HS-27A (cell line): Measurements from ENCODE around the gene TLE6.
"Not testable (repeated sequence)": the region's sequence is repeated elsewhere in the genome, so short reads cannot be mapped to it uniquely, and the experiment has no call there.

Experiments
- DNase-seq: peaks from one replicate; pipeline ENCODE4 v3.0.0-alpha.2; 2012; ENCODE audit warnings: low read depth, missing footprints

Gene TLE6

GRCh38 chr19:3004522-3004921, 27.2 kb downstream of the TLE6 start:
- no peak for DNase-seq

GRCh38 chr19:3005345-3005744, 28.0 kb downstream of the TLE6 start:
- DNase-seq, result no peak

GRCh38 chr19:3006075-3006767, 28.9 kb downstream of the TLE6 start:
- DNase-seq, result no peak

GRCh38 chr19:3007975-3008374, 30.6 kb downstream of the TLE6 start:
- no peak for DNase-seq

GRCh38 chr19:3008994-3009393, 31.6 kb downstream of the TLE6 start:
- DNase-seq, result no peak

GRCh38 chr19:3010871-3011270, 33.5 kb downstream of the TLE6 start:
- no peak for DNase-seq

- not testable (repeated sequence) for DNase-seq
These were observed 34.7 kb downstream of the TLE6 start for GRCh38 chr19:3012059-3012458.

- no peak for DNase-seq
These were observed 35.4 kb downstream of the TLE6 start for GRCh38 chr19:3012621-3013262.

GRCh38 chr19:3013263-3013725, 35.9 kb downstream of the TLE6 start:
- DNase-seq, result no peak

- no peak for DNase-seq
These were observed 36.8 kb downstream of the TLE6 start for GRCh38 chr19:3014135-3014534.

- no peak for DNase-seq
These were observed 38.0 kb downstream of the TLE6 start for GRCh38 chr19:3015126-3016057.

GRCh38 chr19:3017923-3018322, 40.6 kb downstream of the TLE6 start:
- DNase-seq, result no peak

- no peak for DNase-seq
These were observed 42.0 kb downstream of the TLE6 start for GRCh38 chr19:3019211-3019854.

GRCh38 chr19:3020321-3020960, 43.1 kb downstream of the TLE6 start:
- no peak for DNase-seq

GRCh38 chr19:3024509-3024869, 47.1 kb downstream of the TLE6 start:
- DNase-seq, result no peak

GRCh38 chr19:3024870-3025548, 47.6 kb downstream of the TLE6 start:
- DNase-seq, result no peak

GRCh38 chr19:3025549-3025886, 48.2 kb downstream of the TLE6 start:
- DNase-seq, result no peak

- no peak for DNase-seq
These were observed 49.4 kb downstream of the TLE6 start for GRCh38 chr19:3026768-3027167.

GRCh38 chr19:3027292-3027691, 49.9 kb downstream of the TLE6 start:
- DNase-seq, result no peak

GRCh38 chr19:3027981-3028304, 50.6 kb downstream of the TLE6 start:
- DNase-seq, result no peak

- no peak for DNase-seq
These were observed 51.1 kb downstream of the TLE6 start for GRCh38 chr19:3028305-3029064.
